Right lobe of liver (tissue), 4 donors: ENCODE data around the gene MED22.

Source experiments
- POLR2A ChIP-seq: fragments of 450-650 bp; IDR thresholded peaks from one replicate; pipeline ENCODE4 v1.6.1; 2017; ENCODE audit warnings: antibody characterized with exemption, mild to moderate bottlenecking
- TF ChIP-seq, protein P1 (sequence below), 4 donors: fragments of 200-600 bp in 3 of 4; fragments of 450-650 bp in 1 of 4; IDR thresholded peaks; one replicate each; pipeline versions ENCODE4 v1.5.1 to v1.8.0; 2016 to 2022; ENCODE audit warnings: antibody characterized with exemption in 4 of 4, mild to moderate bottlenecking in 2 of 4
- donor health status: DM: no; HTN: no; CAD: no.
- donor health status: DM: no; HTN: no; CAD: no.
- donor health status: DM: no; HTN: yes; CAD: no.

DNA sequence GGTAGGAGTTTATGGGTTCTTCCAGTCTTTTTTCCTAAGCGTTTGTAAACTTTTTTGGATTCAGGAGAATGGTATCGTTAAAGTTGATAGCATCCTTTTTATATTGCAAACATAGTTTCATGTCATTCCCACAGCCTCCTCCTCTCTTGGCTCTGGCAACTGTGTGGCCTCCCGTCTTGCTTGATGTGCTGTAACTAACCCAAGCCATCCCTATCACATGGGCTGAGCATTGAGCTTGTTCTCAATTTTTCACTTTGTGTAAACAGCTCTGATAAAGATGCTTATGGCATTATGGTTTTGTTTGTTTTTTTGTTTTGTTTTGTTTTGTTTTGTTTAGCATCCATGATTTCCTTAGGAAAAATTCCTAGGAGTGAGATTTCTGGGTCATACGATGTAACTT, 32.8 kb upstream of the MED22 start:
- TF ChIP-seq, protein P1, sequence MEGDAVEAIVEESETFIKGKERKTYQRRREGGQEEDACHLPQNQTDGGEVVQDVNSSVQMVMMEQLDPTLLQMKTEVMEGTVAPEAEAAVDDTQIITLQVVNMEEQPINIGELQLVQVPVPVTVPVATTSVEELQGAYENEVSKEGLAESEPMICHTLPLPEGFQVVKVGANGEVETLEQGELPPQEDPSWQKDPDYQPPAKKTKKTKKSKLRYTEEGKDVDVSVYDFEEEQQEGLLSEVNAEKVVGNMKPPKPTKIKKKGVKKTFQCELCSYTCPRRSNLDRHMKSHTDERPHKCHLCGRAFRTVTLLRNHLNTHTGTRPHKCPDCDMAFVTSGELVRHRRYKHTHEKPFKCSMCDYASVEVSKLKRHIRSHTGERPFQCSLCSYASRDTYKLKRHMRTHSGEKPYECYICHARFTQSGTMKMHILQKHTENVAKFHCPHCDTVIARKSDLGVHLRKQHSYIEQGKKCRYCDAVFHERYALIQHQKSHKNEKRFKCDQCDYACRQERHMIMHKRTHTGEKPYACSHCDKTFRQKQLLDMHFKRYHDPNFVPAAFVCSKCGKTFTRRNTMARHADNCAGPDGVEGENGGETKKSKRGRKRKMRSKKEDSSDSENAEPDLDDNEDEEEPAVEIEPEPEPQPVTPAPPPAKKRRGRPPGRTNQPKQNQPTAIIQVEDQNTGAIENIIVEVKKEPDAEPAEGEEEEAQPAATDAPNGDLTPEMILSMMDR (IDR thresholded peaks at IDR 0.05), result no peak
- no peak for TF ChIP-seq POLR2A
